Retinal pigment epithelial cell (primary cell): ENCODE results near the gene SUCLG1.

Source experiments
- DNase-seq: peaks from one replicate; pipeline ENCODE4 v3.0.0-alpha.2; 2010; ENCODE audit warnings: low read depth
- H3K4me3 ChIP-seq: 2 replicates; pipeline ENCODE4 v1.5.1; 2011; ENCODE audit warnings: mild to moderate bottlenecking, low read length, control low read depth, moderate library complexity
- CTCF ChIP-seq: conservative IDR thresholded peaks from 2 replicates; pipeline ENCODE4 v1.5.1; 2011; ENCODE audit warnings: low read depth, low read length, control low read depth, inconsistent platforms

SUCLG1 gene

DNA sequence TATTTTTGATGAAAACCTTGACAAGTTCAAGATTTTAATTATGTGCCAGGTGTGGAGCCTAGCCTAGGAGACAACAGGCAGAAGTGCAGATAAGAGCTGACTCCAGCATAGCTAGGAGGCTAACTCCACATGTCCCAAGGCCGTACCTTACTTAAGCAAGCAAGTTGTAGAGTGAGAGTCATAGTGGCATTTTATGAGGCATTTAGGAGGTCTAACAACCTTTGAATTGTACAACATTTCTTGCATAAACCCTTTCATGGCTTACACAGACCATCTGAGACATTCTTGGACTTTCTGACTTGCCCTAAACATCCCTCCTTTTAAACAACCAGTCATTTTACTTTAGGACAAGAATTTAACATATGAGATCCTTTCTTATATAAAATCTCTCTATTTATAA lies 8.3 kb upstream of the SUCLG1 start:
- DNase-seq: no peak
- no peak overlapping the region for H3K4me3 ChIP-seq
- no peak for TF ChIP-seq CTCF

GRCh38 chr2:84461310-84461709 lies 2.2 kb upstream of the SUCLG1 start:
- DNase-seq: no peak
- no peak for TF ChIP-seq CTCF
- H3K4me3 ChIP-seq: no peak overlapping the region

DNA sequence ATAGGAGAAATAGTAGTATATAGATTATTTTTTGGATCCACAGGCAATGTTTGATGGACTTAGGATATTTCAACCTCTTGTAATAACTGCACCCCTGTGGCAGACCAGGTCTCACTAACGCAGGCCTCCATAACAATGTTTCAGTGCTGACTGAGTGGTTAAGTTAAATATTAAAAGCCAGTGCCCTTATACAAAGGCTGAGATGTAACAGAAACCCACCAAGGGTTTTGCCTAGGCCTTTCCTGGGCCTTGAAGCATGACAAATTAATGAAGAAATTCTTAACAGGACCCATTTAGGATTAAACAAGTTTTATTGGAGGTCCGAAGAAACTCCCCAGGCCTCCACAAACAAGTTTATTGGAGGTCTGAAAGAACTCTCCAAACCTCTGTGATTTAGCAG lies 1.6 kb upstream of the SUCLG1 start:
- H3K4me3 ChIP-seq: no peak overlapping the region
- TF ChIP-seq CTCF: no peak
- DNase-seq: no peak

GRCh38 chr2:84459944-84460429 lies 907 bp upstream of the SUCLG1 start:
- H3K4me3 ChIP-seq: peak overlapping the region; percentile 86
- no peak for DNase-seq
- no peak for TF ChIP-seq CTCF

DNA sequence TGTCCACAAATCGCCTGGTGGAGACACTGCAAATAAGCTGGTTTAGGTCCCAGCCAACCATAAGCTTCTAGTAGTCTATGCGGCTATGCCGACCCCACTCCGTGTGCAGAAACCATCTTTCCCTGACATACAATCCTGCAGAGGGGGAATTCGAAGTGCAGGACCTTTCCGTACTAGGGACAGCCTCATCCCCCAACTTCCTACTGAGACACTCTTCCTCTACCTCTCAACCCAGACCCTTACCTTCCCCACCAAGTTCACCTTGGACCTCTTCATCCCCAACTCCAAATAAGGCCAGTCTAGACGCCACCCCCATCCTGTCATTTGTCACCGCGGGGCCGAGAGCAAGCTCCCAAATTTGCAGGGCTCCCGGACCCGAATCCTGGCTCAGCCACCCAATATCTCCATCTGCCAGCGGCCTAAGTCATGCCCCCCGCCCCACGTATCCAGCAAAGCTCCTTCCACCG lies 496 bp downstream of the SUCLG1 start:
- TF ChIP-seq CTCF: no peak
- DNase-seq: no peak
- peak overlapping the region; percentile 86 for H3K4me3 ChIP-seq

GRCh38 chr2:84457686-84458085 lies 1.4 kb downstream of the SUCLG1 start:
- no peak overlapping the region for H3K4me3 ChIP-seq
- no peak for DNase-seq
- no peak for TF ChIP-seq CTCF

- no peak overlapping the region for H3K4me3 ChIP-seq
- DNase-seq: no peak
- TF ChIP-seq CTCF: no peak
These were observed 2.9 kb downstream of the SUCLG1 start for GRCh38 chr2:84456156-84456555.
